ENCODE results near the gene SFMBT1. TPM values are rescaled to one million over a fixed set of nuclear protein-coding genes. Genes with fewer than 3 reads are reported as not detected.

Gene SFMBT1
- 1 to 10 TPM; 3.0 to 4.8 (median 3.9) TPM for total RNA-seq (2021; fragmentation: NEBNext Ultra II Directional; extraction: Animal tissue kit (Norgen Biotek cat#: 25700))
- long read RNA-seq, full-length matches to known transcripts: 1 of 3 reads
- long read RNA-seq, partial matches to known transcripts: 1 of 3 reads
- long read RNA-seq, other reads (novel, unspliced or antisense): 1 of 3 reads

DNA sequence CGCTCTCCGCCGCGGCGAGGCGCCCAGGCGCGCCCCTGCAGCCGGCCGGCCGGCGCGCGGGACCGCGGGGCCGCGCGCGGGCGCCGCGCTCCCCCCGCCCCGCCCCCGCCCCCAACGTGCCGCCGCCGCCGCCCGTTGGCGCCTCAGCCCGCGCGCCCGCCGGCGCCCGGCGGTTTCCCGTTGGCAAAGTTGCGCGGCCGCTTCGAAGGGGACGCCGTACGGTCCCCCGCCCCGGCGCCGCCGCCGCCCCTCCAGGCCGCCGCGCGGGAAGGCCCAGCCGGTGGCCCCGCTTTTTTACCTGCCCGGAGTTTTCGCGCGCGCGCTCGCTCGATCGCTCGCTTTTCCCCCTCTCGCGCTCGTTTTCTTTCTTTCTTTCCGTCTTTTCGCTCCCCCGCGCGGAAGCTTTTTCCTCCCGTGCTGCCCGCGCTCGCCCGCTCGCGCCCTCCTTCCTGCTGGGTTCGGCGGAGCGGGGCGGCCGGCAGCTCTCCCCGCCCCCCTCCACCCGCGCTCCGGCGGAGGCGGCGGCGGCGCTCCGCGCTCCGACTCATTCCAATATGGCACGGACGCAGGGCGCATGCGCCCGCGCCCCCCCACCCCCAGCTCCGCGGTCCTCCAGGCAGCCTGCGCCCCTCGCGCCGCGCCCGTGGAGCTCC lies at the start of gene SFMBT1:
TSS of gene SFMBT1 (minus strand) at position 556 of the 653 bp plus-strand sequence. CDS start 76,945 bp downstream, outside the sequence.
- Mint-ChIP-seq H3K4me1 (ENCODE audit: low read depth) (peaks cover 18% of the 10 kb centered on the region), H3K4me3 (peak within 1 kb of the TSS; percentile 92), H3K27me3 (ENCODE audit: insufficient read depth) (peaks cover 7% of the 10 kb centered on the region), H3K36me3 (ENCODE audit: low read depth) (peaks cover 4% of the 10 kb centered on the region; the same call in 1 of the 2 replicates), H3K27ac (peak within 1 kb of the TSS; percentile 80), H3K9me3 (no peaks in the 10 kb centered on the region)
- DNase-seq: no peak
- TF ChIP-seq CTCF (IDR thresholded peaks at IDR 0.05): no peak

GRCh38 chr3:53092942-53093341 lies 47.1 kb upstream of the SFMBT1 start:
- no peaks in the 10 kb centered on the region for H3K9me3 Mint-ChIP-seq
- H3K27ac Mint-ChIP-seq: no peak overlapping the region
- TF ChIP-seq CTCF (IDR thresholded peaks at IDR 0.05): no peak
- DNase-seq: no peak
- H3K4me3 Mint-ChIP-seq: no peak overlapping the region
- peaks cover 10% of the 10 kb centered on the region for H3K36me3 Mint-ChIP-seq (ENCODE audit: low read depth)
- H3K4me1 Mint-ChIP-seq (ENCODE audit: low read depth): no peaks in the 10 kb centered on the region
- H3K27me3 Mint-ChIP-seq (ENCODE audit: insufficient read depth): no peaks in the 10 kb centered on the region

GRCh38 chr3:53092216-53092615 lies 46.3 kb upstream of the SFMBT1 start:
- peaks cover 10% of the 10 kb centered on the region for H3K36me3 Mint-ChIP-seq (ENCODE audit: low read depth)
- H3K27ac Mint-ChIP-seq: no peak overlapping the region

DNA sequence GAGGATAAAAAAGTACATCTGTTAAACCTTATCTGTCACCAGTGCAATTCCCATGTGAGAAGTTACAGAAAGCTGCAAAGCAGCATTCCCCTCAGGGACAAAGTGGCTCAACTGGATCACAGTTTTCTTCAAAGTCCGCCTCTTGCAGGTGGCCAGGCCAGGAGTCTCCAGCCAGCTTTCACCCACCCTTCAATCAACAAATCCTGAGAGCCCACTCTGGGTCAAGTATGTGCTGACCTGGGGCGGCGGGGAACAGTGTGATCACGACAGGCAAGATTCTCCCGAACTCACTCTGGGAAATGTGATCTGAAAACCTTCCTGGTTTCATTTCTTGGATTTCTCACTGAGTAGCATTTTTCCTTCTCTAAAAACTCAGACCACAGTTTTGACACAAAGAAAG lies 45.1 kb upstream of the SFMBT1 start:
- Mint-ChIP-seq H3K9me3 (no peaks in the 10 kb centered on the region), H3K27me3 (ENCODE audit: insufficient read depth) (peaks cover 5% of the 10 kb centered on the region; the same call in 1 of the 2 replicates), H3K36me3 (ENCODE audit: low read depth) (peaks cover 10% of the 10 kb centered on the region), H3K4me1 (ENCODE audit: low read depth) (no peaks in the 10 kb centered on the region), H3K4me3 (no peak overlapping the region), H3K27ac (no peak overlapping the region)
- DNase-seq: no peak
- TF ChIP-seq CTCF (IDR thresholded peaks at IDR 0.05): no peak

More at GRCh38 chr3:53092216-53092615, 46.3 kb upstream of the SFMBT1 start:
- no peak for DNase-seq
- H3K4me1 Mint-ChIP-seq (ENCODE audit: low read depth): no peaks in the 10 kb centered on the region
- H3K27me3 Mint-ChIP-seq (ENCODE audit: insufficient read depth): peaks cover 5% of the 10 kb centered on the region; the same call in 1 of the 2 replicates
- no peak for TF ChIP-seq CTCF (IDR thresholded peaks at IDR 0.05)
- H3K9me3 Mint-ChIP-seq: no peaks in the 10 kb centered on the region
- no peak overlapping the region for H3K4me3 Mint-ChIP-seq

DNA sequence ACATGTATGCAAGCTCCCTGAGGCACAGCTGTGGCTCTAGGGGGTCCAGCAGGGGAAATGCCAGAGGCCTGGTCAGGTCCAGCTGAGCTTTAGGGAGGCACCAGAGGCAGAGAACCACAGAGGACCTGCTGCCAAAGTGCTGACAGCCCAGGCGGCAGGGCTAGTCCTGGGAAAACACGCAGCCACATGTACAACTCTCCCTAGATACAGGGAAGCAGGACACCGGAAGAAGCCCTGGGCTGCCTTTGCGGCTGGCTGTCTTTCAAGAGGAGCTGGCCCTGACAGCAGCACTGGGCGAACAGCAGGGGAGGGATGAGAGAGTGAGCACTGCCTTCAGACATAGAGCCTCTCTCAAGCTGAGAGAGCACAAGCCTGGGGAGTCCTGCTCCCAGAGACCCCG lies 43.6 kb upstream of the SFMBT1 start:
- H3K4me1 Mint-ChIP-seq (ENCODE audit: low read depth): peaks cover 2% of the 10 kb centered on the region
- H3K36me3 Mint-ChIP-seq (ENCODE audit: low read depth): peaks cover 10% of the 10 kb centered on the region
- H3K27ac Mint-ChIP-seq: no peak overlapping the region
- no peak for DNase-seq
- no peaks in the 10 kb centered on the region for H3K9me3 Mint-ChIP-seq
- no peak for TF ChIP-seq CTCF (IDR thresholded peaks at IDR 0.05)
- no peak overlapping the region for H3K4me3 Mint-ChIP-seq
- peaks cover 7% of the 10 kb centered on the region; the same call in 1 of the 2 replicates for H3K27me3 Mint-ChIP-seq (ENCODE audit: insufficient read depth)

Data from HFFc6 (cell line).